ENCODE results near the gene ARPIN.
A peak's percentile ranks its signal among the peaks of the same experiment; 100 is the strongest.
"Not testable (repeated sequence)": the region's sequence is repeated elsewhere in the genome, so short reads cannot be mapped to it uniquely, and the experiment has no call there.

The ARPIN gene

DNA sequence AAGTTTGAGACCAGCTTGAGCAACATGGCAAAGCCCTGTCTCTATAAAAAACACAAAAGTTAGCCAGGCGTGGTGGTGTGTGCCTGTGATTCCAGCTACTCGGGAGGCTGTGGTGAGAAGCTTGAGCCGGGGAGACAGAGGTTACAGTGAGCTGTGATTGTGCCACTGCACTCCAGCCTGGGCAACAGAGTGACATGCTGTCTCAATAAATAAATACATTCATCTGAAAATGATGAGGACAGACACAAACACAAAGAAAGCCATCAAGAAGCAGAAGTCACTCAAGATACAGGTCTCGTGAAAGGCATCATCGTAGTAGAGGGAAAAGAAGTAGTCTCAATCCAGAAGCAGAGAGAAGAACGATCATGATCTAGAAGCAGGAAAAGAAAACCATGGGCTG lies 37.0 kb downstream of the ARPIN start:
- DNase-seq = no peak

DNA sequence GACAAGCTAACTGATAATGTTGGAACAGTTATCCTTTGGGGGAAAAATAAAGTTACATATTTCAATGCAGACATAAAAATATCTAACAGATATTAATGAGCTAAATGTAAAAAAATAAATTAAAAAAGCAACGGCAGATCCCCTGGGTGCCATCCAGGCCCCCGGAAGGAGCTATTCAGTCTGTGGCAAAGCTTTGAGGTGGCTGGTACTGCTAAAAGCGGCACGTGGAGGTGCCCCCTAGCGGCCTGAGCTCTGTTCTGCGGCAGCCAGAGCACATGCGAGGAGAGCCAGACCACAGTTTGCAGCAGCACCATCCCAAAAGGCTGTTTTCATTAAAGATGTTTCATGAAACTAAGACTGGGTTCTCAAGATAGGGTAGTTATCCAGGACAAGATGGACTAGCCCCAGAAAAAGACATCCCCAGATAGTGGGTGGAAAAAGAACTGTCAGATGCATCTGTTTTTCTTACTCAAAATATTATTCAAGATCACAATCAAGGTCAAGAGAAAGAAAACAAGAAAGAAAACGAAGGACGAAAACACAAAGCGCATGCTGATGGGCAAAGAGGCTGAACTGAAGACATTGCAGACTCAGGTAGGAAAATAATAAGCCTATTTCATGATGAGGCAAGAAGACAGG lies 37.7 kb downstream of the ARPIN start:
- peak; percentile 65 for DNase-seq

DNA sequence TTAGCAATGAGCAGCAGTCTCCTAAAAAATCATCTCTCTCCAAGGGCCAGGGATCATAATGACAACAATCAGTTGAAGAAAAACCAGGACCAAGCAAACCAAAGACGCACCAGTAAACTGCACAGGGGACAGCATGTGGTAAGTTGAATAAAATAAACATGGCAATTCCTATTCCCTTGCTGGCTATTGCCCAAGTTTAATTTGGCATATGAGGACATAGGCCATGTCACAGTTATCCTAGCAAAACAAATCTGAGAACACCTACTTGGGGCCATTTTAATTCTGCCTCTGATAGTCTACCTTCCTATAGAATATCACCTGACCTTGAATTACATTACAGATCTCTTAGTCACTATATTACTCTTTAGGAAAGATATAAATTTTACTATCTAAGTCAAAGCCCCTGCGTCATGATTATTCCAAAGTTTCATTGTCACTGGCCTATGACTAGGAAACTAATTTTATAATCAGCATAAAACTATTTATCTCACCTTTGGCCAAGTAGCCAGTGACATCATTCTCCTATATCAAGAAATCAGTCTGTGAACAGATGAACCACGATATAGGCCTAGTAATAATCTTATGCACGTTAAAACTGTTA lies 42.0 kb downstream of the ARPIN start:
- no peak for DNase-seq

DNA sequence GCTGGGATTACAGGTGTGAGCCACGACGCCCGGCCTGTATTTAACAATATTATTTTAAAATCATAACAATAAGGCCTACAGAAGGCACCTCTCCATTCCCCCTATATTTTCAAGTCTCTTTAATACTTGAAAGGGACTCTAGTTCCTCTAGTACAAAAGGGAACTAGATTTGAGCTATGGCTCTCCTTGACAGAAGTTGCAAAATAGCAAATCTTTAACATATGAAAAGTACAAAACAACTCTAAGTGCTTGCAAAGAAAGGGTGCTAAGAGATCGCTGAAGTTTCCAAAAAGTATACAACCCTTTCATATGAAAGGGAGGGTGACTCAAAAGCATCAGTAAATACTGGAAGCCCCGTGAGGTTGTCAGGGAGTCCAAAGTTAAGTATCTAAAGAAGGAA lies 42.7 kb downstream of the ARPIN start:
- DNase-seq = no peak

DNA sequence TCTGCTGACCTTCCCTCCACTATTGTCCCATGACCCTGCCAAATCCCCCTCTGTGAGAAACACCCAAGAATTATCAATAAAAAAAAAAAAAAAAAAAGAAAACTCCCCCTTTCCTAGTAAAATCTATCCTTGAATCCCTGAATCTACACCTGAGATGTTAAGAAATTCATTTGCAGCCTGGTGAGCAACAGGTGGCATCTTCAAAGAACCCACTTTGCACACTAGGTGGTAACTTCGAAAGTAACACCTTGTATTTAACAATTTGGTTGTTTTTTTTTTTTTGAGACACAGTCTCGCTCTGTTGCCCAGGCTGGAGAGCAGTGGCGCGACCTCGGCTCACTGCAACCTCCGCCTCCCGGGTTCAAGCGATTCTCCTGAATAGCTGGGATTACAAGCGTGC lies 43.3 kb downstream of the ARPIN start:
- DNase-seq = not testable (repeated sequence)

DNA sequence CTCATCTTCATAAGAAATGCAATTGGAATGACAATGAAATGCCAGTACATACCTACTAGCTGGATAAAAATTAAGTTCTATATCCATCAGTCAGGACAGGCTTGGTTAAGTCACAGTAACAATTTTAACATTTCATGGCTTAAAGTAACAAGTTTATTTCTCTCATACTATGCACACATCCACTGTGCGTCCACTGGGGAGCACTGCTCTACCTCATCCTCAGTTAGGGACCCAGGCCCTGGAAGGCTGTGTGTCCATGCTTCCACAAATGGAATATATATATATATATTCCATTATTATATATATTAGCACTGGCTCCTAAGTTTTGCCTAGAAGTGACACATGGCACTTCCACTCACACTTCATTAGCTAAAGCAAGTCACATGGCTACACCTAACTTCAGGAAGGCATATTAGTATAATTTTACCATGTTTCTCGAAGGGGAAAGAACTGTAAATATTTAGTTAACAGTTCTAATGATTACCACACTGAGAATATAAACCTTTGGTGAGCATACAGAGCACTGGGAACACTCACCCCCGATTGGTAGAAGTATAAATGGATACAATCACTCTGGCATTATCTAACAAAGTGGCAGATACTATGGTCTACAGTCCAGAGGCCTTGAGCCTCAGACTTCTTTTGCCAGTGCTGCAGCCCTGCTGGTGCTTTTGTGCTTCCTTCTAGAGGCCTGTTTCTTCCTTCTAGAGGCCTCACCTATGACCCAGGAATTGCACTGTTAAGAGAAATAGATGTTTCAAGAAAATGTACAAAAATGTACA lies 47.6 kb downstream of the ARPIN start:
- no peak for DNase-seq

DNA sequence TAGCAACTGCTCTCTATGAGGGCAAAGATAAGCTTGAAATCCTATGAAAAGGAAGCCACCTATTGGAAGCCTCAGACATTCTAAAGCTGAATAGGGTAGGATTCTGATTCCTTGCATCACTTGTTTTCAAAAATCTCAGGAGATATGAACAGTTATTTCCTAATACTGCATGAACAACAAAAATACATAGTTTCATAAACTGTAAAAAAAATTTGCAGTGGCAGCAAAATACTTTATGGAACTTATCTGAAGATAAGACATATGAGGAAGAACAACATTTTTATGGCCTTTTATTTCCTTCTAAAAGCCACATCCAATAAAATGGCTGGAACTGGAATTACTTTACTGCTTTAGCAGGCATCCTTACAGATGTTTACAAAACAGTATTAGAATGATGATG lies 48.8 kb downstream of the ARPIN start:
- DNase-seq = no peak

DNA sequence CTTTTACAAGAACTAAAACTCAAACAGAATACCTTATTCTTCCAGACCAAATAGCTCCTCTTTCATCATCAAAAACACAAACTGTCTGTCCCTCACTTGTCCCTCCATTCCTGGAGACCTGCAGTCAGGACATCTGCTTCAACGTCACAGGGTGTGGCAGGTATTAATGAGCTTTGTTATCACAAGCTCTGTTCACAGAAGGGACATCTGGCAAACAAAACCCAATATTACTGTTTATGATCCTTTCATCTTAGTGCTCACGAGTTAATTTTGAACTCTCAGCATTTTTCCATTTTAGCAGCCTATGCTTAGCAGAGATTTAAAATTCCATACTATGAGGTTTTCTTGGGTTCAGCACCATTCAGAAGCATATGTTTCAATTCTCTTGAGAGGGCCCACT lies 51.9 kb downstream of the ARPIN start:
- DNase-seq = peak; percentile 19

DNA sequence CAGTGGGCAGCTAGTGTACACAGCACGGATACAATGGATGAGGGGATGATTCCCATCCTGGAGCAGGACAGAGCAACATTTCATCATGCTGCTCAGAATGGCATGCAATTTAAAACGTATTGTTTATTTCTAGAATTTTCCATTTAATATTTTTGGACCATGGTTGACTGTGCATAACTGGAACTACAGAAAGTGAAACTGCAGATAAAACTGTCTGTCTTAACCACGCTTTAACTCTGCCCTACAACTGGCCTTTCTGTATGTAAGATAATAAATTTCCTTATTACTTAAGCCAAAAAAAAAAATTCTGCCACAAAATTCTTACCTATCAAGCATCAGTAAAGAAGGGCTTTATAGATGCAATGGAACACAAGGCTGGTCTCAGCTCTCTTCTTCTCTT lies 52.3 kb downstream of the ARPIN start:
- DNase-seq = no peak

DNA sequence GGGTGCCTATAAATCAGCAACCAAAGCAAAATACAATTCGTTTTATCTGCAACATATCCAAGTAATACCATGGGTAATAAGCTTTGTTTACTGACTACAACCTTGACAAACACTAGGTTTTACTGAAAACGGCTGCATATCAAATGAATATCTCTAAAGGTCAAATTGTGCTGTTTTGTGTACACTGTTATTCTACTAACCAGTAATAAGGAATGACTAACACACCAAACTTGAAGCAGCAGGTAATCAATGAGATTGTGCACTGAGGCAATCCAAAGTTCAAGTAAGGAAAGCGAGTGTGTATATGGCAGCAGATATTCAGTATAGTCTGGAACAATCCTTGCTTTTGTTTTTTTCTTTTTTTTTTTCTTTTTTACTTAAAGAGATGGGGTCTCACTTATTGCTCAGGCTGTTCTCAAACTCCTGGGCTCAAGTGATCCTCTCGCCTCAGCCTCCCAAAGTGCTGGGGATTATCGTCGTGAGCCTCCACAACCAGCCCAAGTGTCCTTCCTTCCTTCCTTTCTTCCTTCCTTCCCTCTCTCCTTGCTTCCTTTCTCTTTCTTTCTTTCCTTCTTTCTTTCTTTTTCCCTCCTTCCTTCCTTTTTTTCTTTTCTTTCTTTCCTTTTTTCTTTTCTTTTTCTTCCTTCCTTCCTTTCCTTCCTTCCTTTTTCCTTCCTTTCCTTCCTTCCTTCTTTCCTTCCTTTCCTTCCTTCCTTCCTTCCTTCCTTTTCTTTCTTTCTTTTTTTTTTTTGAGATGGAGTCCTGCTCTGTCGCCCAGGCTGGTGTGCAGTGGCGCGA lies 53.9 kb downstream of the ARPIN start:
- no peak for DNase-seq

DNA sequence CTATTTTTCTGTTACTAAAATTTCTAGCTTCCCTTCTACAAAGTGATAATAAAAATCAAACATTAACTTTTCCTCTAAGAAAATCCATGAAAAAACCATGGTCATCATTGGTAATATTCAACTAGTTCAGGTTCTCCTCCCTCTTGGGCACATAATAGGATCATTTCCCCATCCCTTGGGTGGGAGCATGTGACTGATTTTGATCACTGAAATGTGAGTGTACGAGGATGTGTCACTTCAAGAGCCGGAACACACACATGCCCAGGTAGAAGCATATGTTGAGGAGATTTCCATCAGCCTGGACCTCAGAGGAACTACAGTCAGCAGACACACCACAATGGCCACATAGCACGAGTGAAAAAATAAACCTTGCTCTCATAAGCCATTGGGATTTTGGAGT lies 55.1 kb downstream of the ARPIN start:
- no peak for DNase-seq

DNA sequence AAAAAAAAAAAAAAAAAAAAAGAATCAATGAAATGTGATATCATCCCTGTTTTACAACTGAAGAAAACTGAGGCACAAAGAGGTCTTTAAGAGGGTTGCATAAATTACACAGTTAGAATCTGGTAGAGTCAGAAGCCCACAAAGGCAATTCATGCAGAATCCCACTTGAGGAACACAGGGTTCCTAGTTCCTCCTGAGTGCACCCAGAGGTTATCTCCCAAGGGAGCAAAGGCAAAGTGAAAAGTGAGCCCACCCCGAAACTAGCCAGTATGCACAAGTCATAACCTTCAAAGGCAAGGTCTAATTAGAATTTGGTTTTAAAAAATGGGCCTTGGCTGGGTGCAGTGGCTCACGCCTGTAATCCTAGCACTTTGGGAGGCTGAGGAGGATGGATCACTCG lies 56.8 kb downstream of the ARPIN start:
- DNase-seq = no peak

DNA sequence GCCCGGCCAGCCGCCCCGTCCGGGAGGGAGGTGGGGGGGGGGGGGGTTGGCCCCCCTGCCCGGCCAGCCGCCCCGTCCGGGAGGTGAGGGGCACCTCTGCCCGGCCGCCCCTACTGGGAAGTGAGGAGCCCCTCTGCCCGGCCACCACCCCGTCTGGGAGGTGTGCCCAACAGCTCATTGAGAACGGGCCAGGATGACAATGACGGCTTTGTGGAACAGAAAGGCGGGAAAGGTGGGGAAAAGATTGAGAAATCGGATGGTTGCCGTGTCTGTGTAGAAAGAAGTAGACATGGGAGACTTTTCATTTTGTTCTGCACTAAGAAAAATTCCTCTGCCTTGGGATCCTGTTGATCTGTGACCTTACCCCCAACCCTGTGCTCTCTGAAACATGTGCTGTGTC lies 57.9 kb downstream of the ARPIN start:
- not testable (repeated sequence) for DNase-seq

DNA sequence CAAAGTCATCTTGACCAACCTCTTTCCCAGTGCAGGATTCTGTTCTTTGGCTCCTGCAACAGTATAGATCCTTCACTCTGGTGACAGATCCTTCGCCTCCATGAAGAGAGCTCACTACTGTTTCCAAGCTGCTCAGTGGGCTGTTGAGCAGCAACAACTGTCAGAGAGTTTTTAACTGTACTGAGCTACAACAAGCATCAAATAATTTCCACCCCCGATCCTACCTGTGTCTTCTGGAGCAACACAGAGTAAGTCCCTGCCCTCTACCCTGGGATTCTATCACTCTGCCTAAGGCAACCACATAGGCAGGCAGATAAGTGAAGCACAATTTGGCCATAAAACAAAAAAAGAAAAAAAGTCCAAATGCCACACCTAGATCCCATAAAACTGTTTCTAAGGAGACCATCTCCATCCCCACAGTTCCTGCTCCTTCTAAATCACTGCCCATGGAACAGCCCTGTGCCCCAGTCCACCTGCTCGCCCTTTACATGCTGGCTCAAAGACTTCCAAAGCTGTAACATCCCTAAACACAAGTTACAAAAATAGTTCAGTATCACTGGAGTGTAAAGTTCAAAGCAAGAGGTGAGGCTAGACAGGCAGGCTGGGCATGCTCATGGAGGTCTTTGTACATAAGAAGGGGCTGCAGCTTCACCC lies 60.3 kb downstream of the ARPIN start:
- no peak for DNase-seq

DNA sequence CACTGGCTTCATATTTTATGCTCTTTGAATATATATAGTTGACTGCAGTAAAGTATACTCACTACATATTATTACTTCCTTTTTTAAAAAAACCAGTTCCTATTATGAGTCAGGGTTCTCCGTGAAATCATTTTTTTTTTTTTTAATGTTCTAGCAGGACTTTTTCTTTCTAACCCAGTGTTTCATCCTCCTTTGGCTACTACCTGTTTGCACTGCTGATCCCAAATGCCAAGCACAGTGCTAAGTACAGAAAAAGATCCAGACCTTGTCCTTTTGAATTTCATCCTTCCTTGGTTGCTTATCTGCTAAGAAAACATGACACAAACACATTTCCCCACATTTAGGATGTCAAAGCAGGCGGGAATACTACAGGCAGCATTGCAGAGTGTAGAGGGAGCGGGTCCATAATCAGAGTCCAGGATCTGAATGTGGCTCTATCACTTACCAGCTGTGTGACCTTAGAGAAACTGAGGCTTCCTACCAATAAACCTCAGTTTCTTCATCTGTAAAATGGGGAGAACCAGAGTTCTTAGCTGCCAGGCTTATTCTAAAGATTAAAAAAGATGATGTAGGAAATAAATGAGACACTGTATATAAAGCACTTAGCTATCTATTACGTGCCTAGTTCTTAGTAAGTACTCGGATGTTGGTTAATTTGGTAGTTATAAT lies 60.9 kb downstream of the ARPIN start:
- no peak for DNase-seq

DNA sequence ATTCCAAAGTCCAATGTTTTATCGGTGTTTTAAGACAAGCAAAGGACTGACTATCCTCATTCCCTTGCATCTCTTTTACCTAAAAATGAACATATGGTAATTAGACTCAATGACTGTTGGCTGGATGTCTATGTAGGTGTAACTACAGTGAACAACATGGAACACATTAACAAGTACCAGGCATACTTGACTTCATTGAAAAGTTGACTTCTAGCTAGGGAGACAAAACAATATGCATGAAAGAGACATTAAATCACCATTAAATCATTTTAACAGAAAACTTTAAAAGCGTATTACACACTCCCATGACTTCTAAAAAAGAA lies 63.8 kb downstream of the ARPIN start:
- no peak for DNase-seq

DNA sequence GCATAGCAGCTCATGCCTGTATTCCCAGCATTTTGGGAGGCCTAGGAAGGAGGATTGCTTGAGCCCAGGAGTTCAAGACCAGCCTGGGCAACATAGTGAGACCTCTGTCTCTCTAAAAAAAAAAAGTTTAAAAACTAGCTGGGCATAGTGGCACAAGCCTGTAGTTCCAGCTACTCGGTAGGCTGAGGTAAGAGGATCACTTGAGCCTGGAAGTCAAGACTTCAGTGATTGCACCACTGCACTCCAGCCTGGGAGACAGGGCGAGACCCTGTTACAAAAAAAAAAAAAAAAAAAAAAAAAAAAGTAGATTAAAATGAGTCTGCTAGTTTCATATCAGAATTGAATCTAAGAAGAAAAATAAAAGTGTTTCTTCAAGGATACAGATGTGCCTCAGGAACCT lies 65.7 kb downstream of the ARPIN start:
- no peak for DNase-seq

DNA sequence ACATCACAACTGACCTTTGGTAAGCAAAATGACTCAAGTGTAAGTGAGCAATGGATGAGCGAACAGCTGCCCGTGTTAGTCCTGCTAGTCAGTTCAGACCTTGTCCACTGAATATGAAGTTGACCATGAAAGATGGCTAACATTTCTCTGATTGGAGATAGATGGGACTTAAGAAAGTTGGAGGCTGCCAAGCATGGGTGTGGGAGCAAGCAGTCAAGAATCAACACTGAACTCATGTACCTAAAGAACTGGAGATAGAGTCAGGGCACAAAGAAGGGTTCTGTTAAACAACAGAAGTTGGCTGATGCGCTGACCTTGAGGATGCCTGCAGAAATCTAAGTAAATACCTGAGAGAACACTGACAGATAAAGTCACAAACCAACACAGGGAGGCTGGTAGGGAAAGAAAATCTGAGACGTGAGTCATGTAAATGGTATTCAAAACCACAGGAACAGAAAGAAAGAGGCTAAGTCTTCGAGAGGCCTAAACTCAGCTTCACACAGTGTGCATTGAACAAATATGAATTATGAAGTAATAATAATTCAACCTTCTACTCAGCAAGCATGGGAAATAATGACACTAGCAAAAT lies 67.4 kb downstream of the ARPIN start:
- DNase-seq = no peak

Measured in NCI-H2171 (cell line).